Measurements from ENCODE around the gene IPO4.

The IPO4 gene

GRCh38 chr14:24146978-24147760 lies 41.4 kb downstream of the IPO4 start, which contains the start of gene RNF31 (continued):
- TF ChIP-seq, protein P1, sequence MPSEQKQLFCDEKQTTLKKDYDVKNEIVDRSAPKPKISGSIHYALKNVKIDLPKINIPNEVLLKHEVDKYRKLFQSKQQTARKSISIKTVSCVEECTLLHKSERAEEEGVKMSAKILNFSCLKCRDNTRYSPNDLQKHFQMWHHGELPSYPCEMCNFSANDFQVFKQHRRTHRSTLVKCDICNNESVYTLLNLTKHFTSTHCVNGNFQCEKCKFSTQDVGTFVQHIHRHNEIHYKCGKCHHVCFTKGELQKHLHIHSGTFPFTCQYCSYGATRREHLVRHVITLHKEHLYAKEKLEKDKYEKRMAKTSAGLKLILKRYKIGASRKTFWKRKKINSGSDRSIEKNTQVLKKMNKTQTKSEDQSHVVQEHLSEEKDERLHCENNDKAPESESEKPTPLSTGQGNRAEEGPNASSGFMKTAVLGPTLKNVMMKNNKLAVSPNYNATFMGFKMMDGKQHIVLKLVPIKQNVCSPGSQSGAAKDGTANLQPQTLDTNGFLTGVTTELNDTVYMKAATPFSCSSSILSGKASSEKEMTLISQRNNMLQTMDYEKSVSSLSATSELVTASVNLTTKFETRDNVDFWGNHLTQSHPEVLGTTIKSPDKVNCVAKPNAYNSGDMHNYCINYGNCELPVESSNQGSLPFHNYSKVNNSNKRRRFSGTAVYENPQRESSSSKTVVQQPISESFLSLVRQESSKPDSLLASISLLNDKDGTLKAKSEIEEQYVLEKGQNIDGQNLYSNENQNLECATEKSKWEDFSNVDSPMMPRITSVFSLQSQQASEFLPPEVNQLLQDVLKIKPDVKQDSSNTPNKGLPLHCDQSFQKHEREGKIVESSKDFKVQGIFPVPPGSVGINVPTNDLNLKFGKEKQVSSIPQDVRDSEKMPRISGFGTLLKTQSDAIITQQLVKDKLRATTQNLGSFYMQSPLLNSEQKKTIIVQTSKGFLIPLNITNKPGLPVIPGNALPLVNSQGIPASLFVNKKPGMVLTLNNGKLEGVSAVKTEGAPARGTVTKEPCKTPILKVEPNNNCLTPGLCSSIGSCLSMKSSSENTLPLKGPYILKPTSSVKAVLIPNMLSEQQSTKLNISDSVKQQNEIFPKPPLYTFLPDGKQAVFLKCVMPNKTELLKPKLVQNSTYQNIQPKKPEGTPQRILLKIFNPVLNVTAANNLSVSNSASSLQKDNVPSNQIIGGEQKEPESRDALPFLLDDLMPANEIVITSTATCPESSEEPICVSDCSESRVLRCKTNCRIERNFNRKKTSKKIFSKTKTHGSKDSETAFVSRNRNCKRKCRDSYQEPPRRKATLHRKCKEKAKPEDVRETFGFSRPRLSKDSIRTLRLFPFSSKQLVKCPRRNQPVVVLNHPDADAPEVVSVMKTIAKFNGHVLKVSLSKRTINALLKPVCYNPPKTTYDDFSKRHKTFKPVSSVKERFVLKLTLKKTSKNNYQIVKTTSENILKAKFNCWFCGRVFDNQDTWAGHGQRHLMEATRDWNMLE (tag by site-specific recombination; conservative IDR thresholded peaks at IDR 0.05; ENCODE audit: low read depth), result no peak
- TF ChIP-seq ZNF133 (tag by site-specific recombination; IDR thresholded peaks at IDR 0.05) (no peak), ZNF571 (tag by site-specific recombination; IDR thresholded peaks at IDR 0.05) (no peak), ZFHX2 (tag by site-specific recombination; conservative IDR thresholded peaks at IDR 0.05) (no peak), ZBTB1 (tag by site-specific recombination; IDR thresholded peaks at IDR 0.05) (no peak), SCRT1 (tag by site-specific recombination; IDR thresholded peaks at IDR 0.05; ENCODE audit: borderline replicate concordance) (no peak), YY1 (tag by site-specific recombination; IDR thresholded peaks at IDR 0.05) (no peak), GFI1B (tag by site-specific recombination; IDR thresholded peaks at IDR 0.05) (no peak), SALL2 (tag by site-specific recombination; IDR thresholded peaks at IDR 0.05; ENCODE audit: borderline replicate concordance) (no peak), ZNF26 (tag by site-specific recombination; IDR thresholded peaks at IDR 0.05) (no peak), ZNF664 (tag by site-specific recombination; IDR thresholded peaks at IDR 0.05) (no peak), ZEB2 (tag by site-specific recombination; IDR thresholded peaks at IDR 0.05) (no peak), KLF16 (tag by site-specific recombination; IDR thresholded peaks at IDR 0.05) (peak; percentile 5; the same call in 1 of the 2 replicates), ZNF792 (tag by site-specific recombination; IDR thresholded peaks at IDR 0.05) (no peak), SP3 (tag by site-specific recombination; IDR thresholded peaks at IDR 0.05) (peak; percentile 88), ZNF362 (tag by site-specific recombination; IDR thresholded peaks at IDR 0.05) (no peak), ZNF341 (tag by site-specific recombination; IDR thresholded peaks at IDR 0.05; ENCODE audit: low read depth) (peak; percentile 86), TSHZ1 (tag by site-specific recombination; IDR thresholded peaks at IDR 0.05; ENCODE audit: borderline replicate concordance) (no peak), TCF7L2 (IDR thresholded peaks at IDR 0.05; ENCODE audit: borderline replicate concordance, low read depth, low read length) (no peak), ZNF768 (tag by site-specific recombination; IDR thresholded peaks at IDR 0.05) (no peak), ZNF112 (tag by site-specific recombination; IDR thresholded peaks at IDR 0.05) (no peak), ZFP37 (tag by site-specific recombination; IDR thresholded peaks at IDR 0.05) (no peak), ZNF24 (tag by site-specific recombination; IDR thresholded peaks at IDR 0.05) (no peak), ZNF157 (tag by site-specific recombination; IDR thresholded peaks at IDR 0.05) (no peak), ZNF426 (tag by site-specific recombination; IDR thresholded peaks at IDR 0.05) (no peak)
- TF ChIP-seq, protein P2, sequence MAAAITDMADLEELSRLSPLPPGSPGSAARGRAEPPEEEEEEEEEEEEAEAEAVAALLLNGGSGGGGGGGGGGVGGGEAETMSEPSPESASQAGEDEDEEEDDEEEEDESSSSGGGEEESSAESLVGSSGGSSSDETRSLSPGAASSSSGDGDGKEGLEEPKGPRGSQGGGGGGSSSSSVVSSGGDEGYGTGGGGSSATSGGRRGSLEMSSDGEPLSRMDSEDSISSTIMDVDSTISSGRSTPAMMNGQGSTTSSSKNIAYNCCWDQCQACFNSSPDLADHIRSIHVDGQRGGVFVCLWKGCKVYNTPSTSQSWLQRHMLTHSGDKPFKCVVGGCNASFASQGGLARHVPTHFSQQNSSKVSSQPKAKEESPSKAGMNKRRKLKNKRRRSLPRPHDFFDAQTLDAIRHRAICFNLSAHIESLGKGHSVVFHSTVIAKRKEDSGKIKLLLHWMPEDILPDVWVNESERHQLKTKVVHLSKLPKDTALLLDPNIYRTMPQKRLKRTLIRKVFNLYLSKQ (tag by site-specific recombination; IDR thresholded peaks at IDR 0.05; ENCODE audit: borderline replicate concordance), result no peak
- TF ChIP-seq, protein P3, sequence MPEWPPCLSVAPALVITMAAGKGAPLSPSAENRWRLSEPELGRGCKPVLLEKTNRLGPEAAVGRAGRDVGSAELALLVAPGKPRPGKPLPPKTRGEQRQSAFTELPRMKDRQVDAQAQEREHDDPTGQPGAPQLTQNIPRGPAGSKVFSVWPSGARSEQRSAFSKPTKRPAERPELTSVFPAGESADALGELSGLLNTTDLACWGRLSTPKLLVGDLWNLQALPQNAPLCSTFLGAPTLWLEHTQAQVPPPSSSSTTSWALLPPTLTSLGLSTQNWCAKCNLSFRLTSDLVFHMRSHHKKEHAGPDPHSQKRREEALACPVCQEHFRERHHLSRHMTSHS (tag by site-specific recombination; IDR thresholded peaks at IDR 0.05), result no peak
